Stimulated activated naive CD8-positive, alpha-beta T cell treated with anti-CD3 and anti-CD28 coated beads, Interleukin-15, amount 100 ng/mL, for 72 hours (primary cell): ENCODE data around the gene GGTLC1.
"Not testable (repeated sequence)": the region's sequence is repeated elsewhere in the genome, so short reads cannot be mapped to it uniquely, and the experiment has no call there.

Experiments
- ATAC-seq: fragments of 150-1000 bp; cut with Tn5 transposase; 2 replicates; pipeline ENCODE4 v1.10.0; 2021; ENCODE audit warnings: mild to moderate bottlenecking, moderate library complexity
- DNase-seq, 2 donors: peaks; one replicate each; pipeline ENCODE4 v3.0.0; 2021 to 2022
- H3K27ac Mint-ChIP-seq, 2 donors: one replicate each; pipeline ENCODE4 v1.8.0; 2022; ENCODE audit warnings: mild to moderate bottlenecking in 2 of 2, mixed read lengths in 2 of 2, moderate library complexity in 2 of 2
- H3K27me3 Mint-ChIP-seq: one replicate; pipeline ENCODE4 v1.8.0; 2022; ENCODE audit warnings: mixed read lengths
- H3K4me1 Mint-ChIP-seq: one replicate; pipeline ENCODE4 v1.8.0; 2022; ENCODE audit warnings: mild to moderate bottlenecking, mixed read lengths
- H3K4me3 Mint-ChIP-seq, 2 donors: one replicate each; pipeline ENCODE4 v1.8.0; 2022; ENCODE audit warnings: mild to moderate bottlenecking in 2 of 2, mixed read lengths in 2 of 2, moderate library complexity in 1 of 2
- H3K9me3 Mint-ChIP-seq, 2 donors: one replicate each; pipeline ENCODE4 v1.8.0; 2022; ENCODE audit warnings: mixed read lengths in 2 of 2

Gene GGTLC1

GRCh38 chr20:24002896-24003295 is 14.3 kb upstream of the GGTLC1 start:
- no peaks in the 10 kb centered on the region for H3K9me3 Mint-ChIP-seq
- no peaks in the 10 kb centered on the region for H3K27me3 Mint-ChIP-seq
- no peak overlapping the region for H3K4me3 Mint-ChIP-seq
- DNase-seq (no peak), ATAC-seq (no peak)
- no peaks in the 10 kb centered on the region for H3K4me1 Mint-ChIP-seq
- no peak overlapping the region for H3K27ac Mint-ChIP-seq

GRCh38 chr20:24001712-24002405 is 13.3 kb upstream of the GGTLC1 start:
- DNase-seq (no peak), ATAC-seq (no peak)
- Mint-ChIP-seq H3K27ac (no peak overlapping the region), H3K4me3 (no peak overlapping the region), H3K4me1 (no peaks in the 10 kb centered on the region), H3K27me3 (no peaks in the 10 kb centered on the region), H3K9me3 (no peaks in the 10 kb centered on the region)

- Mint-ChIP-seq H3K27ac (no peak overlapping the region), H3K9me3 (no peaks in the 10 kb centered on the region), H3K4me3 (no peak overlapping the region), H3K4me1 (no peaks in the 10 kb centered on the region), H3K27me3 (no peaks in the 10 kb centered on the region)
- no peak for DNase-seq
- ATAC-seq, result no peak
Observed at GRCh38 chr20:23998844-23999243, 10.3 kb upstream of the GGTLC1 start.

GRCh38 chr20:23998392-23998791 is 9.8 kb upstream of the GGTLC1 start:
- Mint-ChIP-seq H3K27me3 (no peaks in the 10 kb centered on the region), H3K4me1 (no peaks in the 10 kb centered on the region), H3K4me3 (no peak overlapping the region), H3K27ac (no peak overlapping the region), H3K9me3 (no peaks in the 10 kb centered on the region)
- no peak for ATAC-seq
- no peak for DNase-seq

GRCh38 chr20:23995905-23996666 is 7.5 kb upstream of the GGTLC1 start:
- ATAC-seq (no peak), DNase-seq (peak; percentile 38 to 49)
- H3K4me3 Mint-ChIP-seq, result no peak overlapping the region
- no peaks in the 10 kb centered on the region for H3K27me3 Mint-ChIP-seq
- no peaks in the 10 kb centered on the region for H3K4me1 Mint-ChIP-seq
- H3K27ac Mint-ChIP-seq, result no peak overlapping the region
- H3K9me3 Mint-ChIP-seq, result no peaks in the 10 kb centered on the region

GRCh38 chr20:23995291-23995690 is 6.7 kb upstream of the GGTLC1 start:
- ATAC-seq, H3K27ac Mint-ChIP-seq, H3K27me3 Mint-ChIP-seq, H3K9me3 Mint-ChIP-seq, H3K4me1 Mint-ChIP-seq, DNase-seq, H3K4me3 Mint-ChIP-seq: not testable (repeated sequence)

- H3K27ac Mint-ChIP-seq, DNase-seq, H3K4me1 Mint-ChIP-seq, ATAC-seq, H3K27me3 Mint-ChIP-seq, H3K4me3 Mint-ChIP-seq, H3K9me3 Mint-ChIP-seq: not testable (repeated sequence)
Observed at GRCh38 chr20:23994001-23994633, 5.5 kb upstream of the GGTLC1 start.

- H3K27ac Mint-ChIP-seq, H3K9me3 Mint-ChIP-seq, ATAC-seq, H3K27me3 Mint-ChIP-seq, H3K4me3 Mint-ChIP-seq, DNase-seq, H3K4me1 Mint-ChIP-seq: not testable (repeated sequence)
Observed at GRCh38 chr20:23993440-23993839, 4.9 kb upstream of the GGTLC1 start.

GRCh38 chr20:23990296-23990695 is 1.7 kb upstream of the GGTLC1 start:
- H3K27me3 Mint-ChIP-seq, H3K4me1 Mint-ChIP-seq, H3K4me3 Mint-ChIP-seq, H3K27ac Mint-ChIP-seq, H3K9me3 Mint-ChIP-seq, DNase-seq, ATAC-seq: not testable (repeated sequence)

GRCh38 chr20:23988966-23989365 is 387 bp upstream of the GGTLC1 start:
- H3K4me1 Mint-ChIP-seq, H3K9me3 Mint-ChIP-seq, H3K4me3 Mint-ChIP-seq, H3K27ac Mint-ChIP-seq, DNase-seq, ATAC-seq, H3K27me3 Mint-ChIP-seq: not testable (repeated sequence)

- H3K4me1 Mint-ChIP-seq, DNase-seq, H3K27me3 Mint-ChIP-seq, H3K9me3 Mint-ChIP-seq, ATAC-seq, H3K4me3 Mint-ChIP-seq: not testable (repeated sequence)
- H3K27ac Mint-ChIP-seq, result peak overlapping the region; percentile 47 to 68
Observed at GRCh38 chr20:23986716-23987115, 1.9 kb downstream of the GGTLC1 start.

GRCh38 chr20:23986310-23986709 is 2.3 kb downstream of the GGTLC1 start:
- not testable (repeated sequence) for H3K9me3 Mint-ChIP-seq, ATAC-seq, H3K4me3 Mint-ChIP-seq, DNase-seq, H3K27me3 Mint-ChIP-seq, H3K4me1 Mint-ChIP-seq, H3K27ac Mint-ChIP-seq

- not testable (repeated sequence) for H3K27ac Mint-ChIP-seq, H3K27me3 Mint-ChIP-seq, H3K9me3 Mint-ChIP-seq, ATAC-seq, DNase-seq, H3K4me3 Mint-ChIP-seq, H3K4me1 Mint-ChIP-seq
Observed at GRCh38 chr20:23985790-23986225, 2.8 kb downstream of the GGTLC1 start.

GRCh38 chr20:23985066-23985789 is 3.4 kb downstream of the GGTLC1 start:
- H3K9me3 Mint-ChIP-seq, H3K4me1 Mint-ChIP-seq, H3K27me3 Mint-ChIP-seq, H3K4me3 Mint-ChIP-seq, H3K27ac Mint-ChIP-seq, DNase-seq, ATAC-seq: not testable (repeated sequence)

GRCh38 chr20:23984476-23985023 is 4.0 kb downstream of the GGTLC1 start:
- H3K4me1 Mint-ChIP-seq, ATAC-seq, H3K9me3 Mint-ChIP-seq, H3K4me3 Mint-ChIP-seq, H3K27ac Mint-ChIP-seq, H3K27me3 Mint-ChIP-seq: not testable (repeated sequence)
- peak in 1 of 2 donors; percentile 7 for DNase-seq
